ENCODE data around the gene CDK11A. TPM values are rescaled to one million over a fixed set of nuclear protein-coding genes. Genes with fewer than 3 reads are reported as not detected.
"Not testable (repeated sequence)": the region's sequence is repeated elsewhere in the genome, so short reads cannot be mapped to it uniquely, and the experiment has no call there.

The CDK11A gene
- total and polyA plus RNA-seq, 11 donors: 4.2 to 30.1 (median 16.7) TPM

DNA sequence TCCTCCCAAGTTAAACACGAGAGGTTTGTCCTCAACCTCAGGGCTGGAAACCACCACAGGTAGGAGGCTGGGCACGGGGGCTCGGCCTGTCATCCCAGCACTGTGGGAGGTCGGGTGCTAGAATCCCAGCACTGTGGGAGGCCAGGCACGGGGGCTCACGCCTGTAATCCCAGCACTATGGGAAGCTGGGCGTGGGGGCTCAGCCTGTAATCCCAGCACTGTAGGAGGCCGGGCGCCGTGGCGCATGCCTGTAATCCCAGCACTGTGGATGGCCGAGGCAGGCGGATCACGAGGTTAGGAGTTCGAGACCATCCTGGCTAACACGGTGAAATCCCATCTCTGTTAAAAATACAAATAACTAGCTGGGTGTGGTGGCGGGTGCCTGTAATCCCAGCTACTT, 6.7 kb upstream of the CDK11A start:
- ATAC-seq (no peak), DNase-seq (peak in 1 of 5 donors; percentile 8)
- no peaks in the 10 kb centered on the region for H3K9me3 ChIP-seq
- H3K27me3 ChIP-seq: no peaks in the 10 kb centered on the region
- intact Hi-C loops (cut with DNase I): no loop called here
- H3K4me1 ChIP-seq: peaks cover 0 to 16% (median 0%) of the 10 kb centered on the region in 12 donors
- WGBS, 4 donors: 94 to 97% (median 96%) methylated on average over 13 to 17 of the region's 17 CpGs
- no peak overlapping the region for H3K27ac ChIP-seq
- peaks cover 0 to 65% (median 37%) of the 10 kb centered on the region in 9 donors for H3K36me3 ChIP-seq
- TF ChIP-seq, protein P1, sequence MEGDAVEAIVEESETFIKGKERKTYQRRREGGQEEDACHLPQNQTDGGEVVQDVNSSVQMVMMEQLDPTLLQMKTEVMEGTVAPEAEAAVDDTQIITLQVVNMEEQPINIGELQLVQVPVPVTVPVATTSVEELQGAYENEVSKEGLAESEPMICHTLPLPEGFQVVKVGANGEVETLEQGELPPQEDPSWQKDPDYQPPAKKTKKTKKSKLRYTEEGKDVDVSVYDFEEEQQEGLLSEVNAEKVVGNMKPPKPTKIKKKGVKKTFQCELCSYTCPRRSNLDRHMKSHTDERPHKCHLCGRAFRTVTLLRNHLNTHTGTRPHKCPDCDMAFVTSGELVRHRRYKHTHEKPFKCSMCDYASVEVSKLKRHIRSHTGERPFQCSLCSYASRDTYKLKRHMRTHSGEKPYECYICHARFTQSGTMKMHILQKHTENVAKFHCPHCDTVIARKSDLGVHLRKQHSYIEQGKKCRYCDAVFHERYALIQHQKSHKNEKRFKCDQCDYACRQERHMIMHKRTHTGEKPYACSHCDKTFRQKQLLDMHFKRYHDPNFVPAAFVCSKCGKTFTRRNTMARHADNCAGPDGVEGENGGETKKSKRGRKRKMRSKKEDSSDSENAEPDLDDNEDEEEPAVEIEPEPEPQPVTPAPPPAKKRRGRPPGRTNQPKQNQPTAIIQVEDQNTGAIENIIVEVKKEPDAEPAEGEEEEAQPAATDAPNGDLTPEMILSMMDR (IDR thresholded peaks at IDR 0.05): no peak
- TF ChIP-seq POLR2A (IDR thresholded peaks at IDR 0.05): no peak
- H3K4me3 ChIP-seq: no peak overlapping the region

DNA sequence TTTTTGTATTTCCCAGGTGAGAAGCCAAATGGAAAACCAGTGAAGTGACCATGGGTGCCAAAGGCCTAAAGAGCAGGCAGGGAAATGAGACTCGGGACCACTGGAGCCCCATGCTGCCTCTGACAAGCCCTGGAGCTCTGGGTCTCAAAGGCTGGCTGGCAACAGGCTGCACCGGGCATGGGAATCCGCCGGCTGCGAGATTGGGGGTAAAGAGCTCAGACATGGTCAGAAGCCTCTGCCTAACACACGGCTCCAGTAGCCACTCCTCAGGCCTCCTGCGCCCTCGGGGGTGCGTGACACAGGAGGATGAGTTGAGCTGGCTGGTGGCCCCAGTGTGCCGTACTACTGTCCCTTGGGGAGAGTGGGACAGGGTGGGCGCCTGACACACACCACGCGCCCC, 6.1 kb upstream of the CDK11A start:
- H3K27me3 ChIP-seq; H3K27ac ChIP-seq; H3K4me3 ChIP-seq; H3K9me3 ChIP-seq; ATAC-seq; DNase-seq; intact Hi-C loops (cut with DNase I): not testable (repeated sequence)
- 92 to 93% methylated on average over 5 to 9 of the region's 13 CpGs; no CpG with 5 or more reads in 2 of the 4 donors for WGBS, 4 donors
- peaks cover 0 to 16% (median 0%) of the 10 kb centered on the region in 12 donors for H3K4me1 ChIP-seq
- H3K36me3 ChIP-seq: peaks cover 0 to 63% (median 37%) of the 10 kb centered on the region in 9 donors

DNA sequence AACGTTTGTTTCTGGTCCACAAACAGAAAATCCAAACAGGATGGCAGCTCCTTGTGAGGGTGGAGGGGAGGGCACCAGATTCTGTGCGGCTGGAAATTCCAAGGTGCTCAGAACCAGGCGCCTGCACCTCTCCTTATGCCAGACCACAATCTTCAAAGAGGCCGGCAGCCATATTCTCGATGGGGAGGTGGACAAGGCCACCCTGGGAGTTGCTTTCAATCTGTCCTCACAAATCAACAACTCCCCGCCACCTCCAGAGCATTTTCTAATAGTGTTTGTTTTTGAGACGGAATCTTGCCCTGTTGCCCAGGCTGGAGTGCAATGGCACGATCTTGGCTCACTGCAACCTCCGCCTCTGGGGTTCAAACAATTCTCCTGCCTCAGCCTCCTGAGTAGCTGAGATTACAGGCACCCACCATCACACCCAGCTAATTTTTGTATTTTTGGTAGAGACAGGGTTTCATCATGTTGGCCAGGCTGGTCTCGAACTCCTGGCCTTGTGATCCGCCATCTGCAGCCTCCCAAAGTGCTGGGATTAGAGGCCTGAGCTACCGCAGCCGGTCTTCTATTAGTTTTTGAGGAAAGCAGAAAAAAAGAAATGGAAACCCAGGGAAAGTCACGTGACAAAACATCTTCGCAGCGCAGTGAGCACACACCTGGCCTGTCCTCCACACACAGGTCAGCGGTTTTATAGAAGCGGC, 5.1 kb upstream of the CDK11A start:
- DNase-seq, H3K27me3 ChIP-seq, H3K9me3 ChIP-seq, ATAC-seq, H3K4me3 ChIP-seq: not testable (repeated sequence)
- intact Hi-C loops (cut with DNase I): loop anchor here in 1 of 10 donors (1.0 kb wide), 1 partner anchor 64 kb away; no protein-coding TSS in a partner anchor
- Histone ChIP-seq H3K27ac (peak overlapping the region in 5 of 12 donors; percentile 24 to 74 (median 67)), H3K36me3 (peaks cover 0 to 55% (median 34%) of the 10 kb centered on the region in 9 donors), H3K4me1 (peaks cover 0 to 16% (median 0%) of the 10 kb centered on the region in 12 donors)
- WGBS, 4 donors: 87 to 97% (median 92%) methylated on average over 10 to 17 of the region's 18 CpGs

DNA sequence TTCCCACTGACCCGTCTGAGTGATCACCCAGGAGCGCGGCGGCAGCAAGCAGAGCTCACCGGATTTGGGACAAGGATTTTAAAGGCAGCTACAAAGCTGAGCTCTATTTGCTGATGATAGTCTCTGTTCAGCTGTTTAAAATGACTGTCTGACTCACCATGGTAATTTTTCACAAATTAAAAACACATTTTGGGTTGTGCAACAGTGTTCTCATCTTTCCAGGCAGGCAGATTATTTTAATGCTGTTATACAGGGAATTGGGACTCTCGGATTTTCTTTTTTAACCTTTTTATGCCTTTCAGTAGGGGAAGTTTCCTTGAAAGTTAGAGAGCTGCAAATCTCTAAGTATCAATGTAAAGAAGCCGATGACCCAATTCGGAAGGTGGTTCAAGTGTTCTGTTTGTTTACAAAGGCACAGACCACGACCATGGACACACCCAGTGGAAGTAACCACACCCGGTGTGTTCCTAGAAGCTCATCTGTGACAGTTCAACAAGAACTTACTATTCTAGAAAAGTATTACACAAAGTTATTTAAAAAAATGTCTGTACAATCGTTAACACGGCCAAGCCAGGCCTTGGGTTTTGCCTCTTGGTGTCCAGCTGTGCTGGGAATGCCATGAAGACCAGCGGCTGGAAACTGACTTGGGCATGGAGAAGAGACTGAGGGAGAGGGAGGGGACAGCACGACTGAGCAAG, 4.3 kb upstream of the CDK11A start:
- peaks cover 0 to 47% (median 28%) of the 10 kb centered on the region in 9 donors for H3K36me3 ChIP-seq
- WGBS, 4 donors: 50 to 77% (median 66%) methylated on average over 7 to 14 of the region's 14 CpGs
- H3K27me3 ChIP-seq, H3K9me3 ChIP-seq: not testable (repeated sequence)
- ATAC-seq (peak in 1 of 4 donors; percentile 14), DNase-seq (peak in 1 of 5 donors; percentile 12)
- peak overlapping the region in 1 of 12 donors; percentile 8 for H3K4me3 ChIP-seq
- intact Hi-C loops (cut with DNase I): loop anchor here in 1 of 10 donors (1.0 kb wide), 1 partner anchor 63 kb away; no protein-coding TSS in a partner anchor
- peaks cover 0 to 16% (median 0%) of the 10 kb centered on the region in 12 donors for H3K4me1 ChIP-seq
- H3K27ac ChIP-seq: peak overlapping the region in 8 of 12 donors; percentile 9 to 74 (median 38)

DNA sequence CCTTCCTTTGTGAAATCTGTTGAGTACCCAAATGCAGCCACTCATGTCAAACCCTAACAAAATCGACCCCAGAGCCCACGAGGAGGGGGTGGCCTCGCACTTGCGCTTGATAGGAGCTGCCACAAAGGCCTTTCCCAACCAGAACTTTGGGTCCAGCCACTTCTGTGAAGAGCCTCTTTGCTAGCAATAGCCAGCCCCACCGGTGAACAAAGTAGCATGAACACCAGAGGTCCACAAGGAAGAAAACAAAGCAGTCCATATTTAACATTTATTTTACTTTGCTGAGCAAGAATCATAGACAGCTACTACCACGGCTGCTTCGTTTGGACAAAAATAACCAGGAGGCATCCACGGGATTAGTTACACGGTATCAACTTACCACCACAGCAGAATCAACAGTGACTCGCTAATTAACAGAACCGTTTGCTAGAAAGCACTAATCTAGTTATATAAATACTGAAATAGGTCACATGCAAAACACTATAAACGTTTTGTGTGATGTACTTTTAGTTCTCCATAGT, 3.0 kb upstream of the CDK11A start:
- peaks cover 0 to 37% (median 16%) of the 10 kb centered on the region in 9 donors for H3K36me3 ChIP-seq
- H3K27ac ChIP-seq; H3K27me3 ChIP-seq; H3K9me3 ChIP-seq; H3K4me3 ChIP-seq; intact Hi-C loops (cut with DNase I); DNase-seq; ATAC-seq: not testable (repeated sequence)
- peaks cover 0 to 16% (median 0%) of the 10 kb centered on the region in 12 donors for H3K4me1 ChIP-seq
- 82 to 89% (median 86%) methylated on average over 11 of the region's 12 CpGs for WGBS, 4 donors

DNA sequence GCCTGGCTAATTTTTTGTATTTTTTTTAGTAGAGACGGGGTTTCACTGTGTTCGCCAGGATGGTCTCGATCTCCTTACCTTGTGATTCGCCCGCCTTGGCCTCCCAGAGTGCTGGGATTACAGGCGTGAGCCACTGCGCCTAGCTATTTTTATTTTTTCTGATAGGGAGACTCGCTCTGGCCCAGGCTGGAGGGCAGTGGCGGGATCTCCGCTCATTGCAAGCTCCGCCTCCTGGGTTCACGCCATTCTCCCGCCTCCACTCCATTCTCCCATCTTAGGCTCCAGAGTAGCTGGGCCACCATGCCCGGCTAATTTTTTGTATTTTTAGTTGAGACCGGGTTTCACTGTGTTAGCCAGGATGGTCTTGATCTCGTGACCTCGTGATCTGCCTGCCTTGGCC, 1.9 kb upstream of the CDK11A start:
- peak in 1 of 5 donors; percentile 15 for DNase-seq
- ATAC-seq; H3K27me3 ChIP-seq; H3K4me3 ChIP-seq; H3K27ac ChIP-seq; intact Hi-C loops (cut with DNase I); H3K9me3 ChIP-seq: not testable (repeated sequence)
- Histone ChIP-seq H3K36me3 (peaks cover 0 to 36% (median 15%) of the 10 kb centered on the region in 9 donors), H3K4me1 (peaks cover 0 to 24% (median 2%) of the 10 kb centered on the region in 12 donors)
- WGBS, 4 donors: 86 to 93% (median 93%) methylated on average over 17 of the region's 17 CpGs

Measured in heart left ventricle (tissue), 16 donors.